ENCODE results near the gene PCDHGC3.

PCDHGC3 gene

DNA sequence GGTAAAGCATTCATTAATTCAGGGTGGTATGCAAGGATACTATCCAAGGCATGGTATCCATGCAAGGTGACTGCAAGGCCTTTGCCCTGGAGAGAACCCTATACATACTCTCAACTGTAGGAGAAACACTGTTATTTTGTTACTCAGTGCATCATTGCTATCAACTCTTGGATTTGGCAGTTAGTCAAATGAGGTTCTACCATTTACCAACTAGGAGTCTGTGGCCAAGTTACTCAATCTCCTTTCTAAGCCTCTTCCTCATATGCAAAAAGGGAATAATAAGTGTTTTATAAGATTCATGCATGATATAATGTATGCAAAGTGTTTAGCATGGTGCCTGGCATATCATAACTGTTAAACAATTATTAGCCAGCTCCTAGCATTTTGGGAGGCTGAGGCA is 4.0 kb downstream of the PCDHGC3 start:
- Histone ChIP-seq H3K4me1 (ENCODE audit: control insufficient read depth, insufficient read depth, low read length) (peaks cover 14% of the 10 kb centered on the region), H3K36me3 (ENCODE audit: control insufficient read depth in 2 of 2, insufficient read depth in 1 of 2, low read length in 2 of 2) (no peaks in the 10 kb centered on the region), H3K4me3 (ENCODE audit: low read depth, low read length) (no peak overlapping the region), H3K9me3 (ENCODE audit: control insufficient read depth, insufficient read depth, low read depth, low read length) (no peaks in the 10 kb centered on the region), H3K27ac (ENCODE audit: extremely low read depth, low read depth, low read length) (no peak overlapping the region)
- CTCF ChIA-PET = interaction anchor here (0.6 to 0.8 kb wide), 2 partner anchors 59 to 1652 kb away, joined by 4 read pairs; partner anchors contain the start of gene PCDHGA11
- POLR2A ChIA-PET = no interaction called here
- no peak for TF ChIP-seq ZNF362 (tag by site-specific recombination; IDR thresholded peaks at IDR 0.05)
- TF ChIP-seq, protein P1, sequence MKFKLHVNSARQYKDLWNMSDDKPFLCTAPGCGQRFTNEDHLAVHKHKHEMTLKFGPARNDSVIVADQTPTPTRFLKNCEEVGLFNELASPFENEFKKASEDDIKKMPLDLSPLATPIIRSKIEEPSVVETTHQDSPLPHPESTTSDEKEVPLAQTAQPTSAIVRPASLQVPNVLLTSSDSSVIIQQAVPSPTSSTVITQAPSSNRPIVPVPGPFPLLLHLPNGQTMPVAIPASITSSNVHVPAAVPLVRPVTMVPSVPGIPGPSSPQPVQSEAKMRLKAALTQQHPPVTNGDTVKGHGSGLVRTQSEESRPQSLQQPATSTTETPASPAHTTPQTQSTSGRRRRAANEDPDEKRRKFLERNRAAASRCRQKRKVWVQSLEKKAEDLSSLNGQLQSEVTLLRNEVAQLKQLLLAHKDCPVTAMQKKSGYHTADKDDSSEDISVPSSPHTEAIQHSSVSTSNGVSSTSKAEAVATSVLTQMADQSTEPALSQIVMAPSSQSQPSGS (tag by site-specific recombination; IDR thresholded peaks at IDR 0.05; ENCODE audit: low read depth) = no peak
- TF ChIP-seq ZSCAN4 (tag by site-specific recombination; IDR thresholded peaks at IDR 0.05) = no peak
- no peak for TF ChIP-seq ZNF580 (tag by site-specific recombination; IDR thresholded peaks at IDR 0.05)
- no peak for TF ChIP-seq WT1 (tag by site-specific recombination; IDR thresholded peaks at IDR 0.05)
- no peak for TF ChIP-seq ZNF626 (tag by site-specific recombination; IDR thresholded peaks at IDR 0.05)
- no peak for TF ChIP-seq MZF1 (tag by site-specific recombination; IDR thresholded peaks at IDR 0.05; ENCODE audit: borderline replicate concordance)
- no peak for TF ChIP-seq TRIM28 (IDR thresholded peaks at IDR 0.05; ENCODE audit: borderline replicate concordance, low read length)
- no peak for TF ChIP-seq SALL2 (tag by site-specific recombination; IDR thresholded peaks at IDR 0.05; ENCODE audit: borderline replicate concordance)
- TF ChIP-seq ZNF366 (tag by site-specific recombination; conservative IDR thresholded peaks at IDR 0.05) = no peak
- no peak for TF ChIP-seq ZNF211 (tag by site-specific recombination; IDR thresholded peaks at IDR 0.05; ENCODE audit: low read depth)
- TF ChIP-seq ZNF223 (tag by site-specific recombination; IDR thresholded peaks at IDR 0.05) = no peak
- no peak for TF ChIP-seq ZEB2 (tag by site-specific recombination; IDR thresholded peaks at IDR 0.05)
- TF ChIP-seq SP7 (tag by site-specific recombination; IDR thresholded peaks at IDR 0.05) = no peak
- no peak for TF ChIP-seq KLF10 (tag by site-specific recombination; IDR thresholded peaks at IDR 0.05)
- TF ChIP-seq ZSCAN30 (tag by site-specific recombination; IDR thresholded peaks at IDR 0.05) = no peak
- no peak for TF ChIP-seq ZFP41 (tag by site-specific recombination; IDR thresholded peaks at IDR 0.05; ENCODE audit: borderline replicate concordance)
- TF ChIP-seq ZNF791 (tag by site-specific recombination; IDR thresholded peaks at IDR 0.05) = no peak
- no peak for TF ChIP-seq ZNF184 (tag by site-specific recombination; IDR thresholded peaks at IDR 0.05)
- TF ChIP-seq YY2 (tag by site-specific recombination; IDR thresholded peaks at IDR 0.05) = no peak

GRCh38 chr5:141483902-141484301 is 8.1 kb downstream of the PCDHGC3 start:
- H3K4me3 ChIP-seq (ENCODE audit: low read depth, low read length) = no peak overlapping the region
- ChIA-PET CTCF (interaction anchor here (0.7 to 6.7 kb wide), 11 partner anchors 24 to 135 kb away, joined by 3 to 47 read pairs (median 4); partner anchors contain the start of genes DIAPH1, PCDHGA11, PCDHGA12 and PCDHGB1), POLR2A (interaction anchor here (1.2 kb wide), 1 partner anchor 8 kb away, joined by 6 read pairs; no protein-coding TSS in a partner anchor)
- H3K27ac ChIP-seq (ENCODE audit: extremely low read depth, low read depth, low read length) = no peak overlapping the region
- peaks cover 9% of the 10 kb centered on the region for H3K4me1 ChIP-seq (ENCODE audit: control insufficient read depth, insufficient read depth, low read length)
- TF ChIP-seq ZNF404 (tag by site-specific recombination; IDR thresholded peaks at IDR 0.05) = no peak
- H3K36me3 ChIP-seq (ENCODE audit: control insufficient read depth in 2 of 2, insufficient read depth in 1 of 2, low read length in 2 of 2) = no peaks in the 10 kb centered on the region
- H3K9me3 ChIP-seq (ENCODE audit: control insufficient read depth, insufficient read depth, low read depth, low read length) = no peaks in the 10 kb centered on the region

Data from HEK293 (cell line).